Kidney (tissue), 14 donors: ENCODE data around the gene ENTPD2. TPM values are rescaled to one million over a fixed set of nuclear protein-coding genes. Genes with fewer than 3 reads are reported as not detected.

ENCODE experiments used
- DNase-seq, 5 donors: peaks; one replicate each; pipeline ENCODE4 v3.0.0-alpha.2; 2013 to 2020
- FAIRE-seq: peaks from 2 replicates; lab custom pipeline; 2012; peaks lifted over from hg19 to GRCh38; lab: Jason Lieb, UNC
- H3K27ac ChIP-seq, 2 donors: one replicate each; pipeline ENCODE4 v1.7.0; 2013; ENCODE audit warnings: low read depth in 2 of 2, low read length in 2 of 2, inconsistent platforms in 1 of 2
- H3K27me3 ChIP-seq: one replicate; pipeline ENCODE4 v1.7.1; 2013; ENCODE audit warnings: low read length, inconsistent platforms; ENCODE audit not compliant: control insufficient read depth, insufficient read depth
- H3K36me3 ChIP-seq, 3 donors: one replicate each; pipeline versions ENCODE4 v1.7.0 to v1.7.1; 2013; ENCODE audit warnings: low read length in 3 of 3, control low read depth in 1 of 3, inconsistent platforms in 1 of 3; ENCODE audit not compliant: insufficient read depth in 3 of 3, control insufficient read depth in 2 of 3
- H3K4me1 ChIP-seq, 3 donors: one replicate each; pipeline versions ENCODE4 v1.7.0 to v1.7.1; 2013; ENCODE audit warnings: low read length in 3 of 3, inconsistent platforms in 1 of 3, low read depth in 1 of 3; ENCODE audit not compliant: control insufficient read depth in 2 of 3, insufficient read depth in 2 of 3
- H3K4me3 ChIP-seq, 3 donors: one replicate each; pipeline versions ENCODE4 v1.7.0 to v1.8.1; 2013; ENCODE audit warnings: low read length in 3 of 3, control low read depth in 1 of 3, inconsistent platforms in 1 of 3
- H3K9ac ChIP-seq, 3 donors: one replicate each; pipeline versions ENCODE4 v1.7.0 to v1.7.1; 2013; ENCODE audit warnings: low read length in 3 of 3, control low read depth in 1 of 3, inconsistent platforms in 1 of 3
- H3K9me3 ChIP-seq, 3 donors: one replicate each; pipeline versions ENCODE4 v1.7.0 to v1.7.1; 2013; ENCODE audit warnings: low read length in 3 of 3, control low read depth in 1 of 3, inconsistent platforms in 1 of 3; ENCODE audit not compliant: control insufficient read depth in 2 of 3, insufficient read depth in 1 of 3
- intact Hi-C: fragments of 100-400 bp; cut with DNase I; formaldehyde crosslinking; loops from one replicate; pipeline ENCODE4 v1.11.1; 2022
- polyA plus RNA-seq: library from polyadenylated mRNA; stranded (reverse); fragments of 350-450 nt; fragmentation: Illumina TruSeq; extraction: RNeasy Lipid Tissue Mini Kit (QIAGEN cat#74804); gene quantifications from one replicate; pipeline ENCODE4 v1.2.3, GENCODE V29; 2014; ENCODE audit warnings: low read depth, low replicate concordance; ENCODE audit not compliant: insufficient read depth
- total RNA-seq: library from RNA; stranded (reverse); fragmentation: NEBNext Ultra II Directional; extraction: Animal tissue kit (Norgen Biotek cat#: 25700); gene quantifications from one replicate; pipeline ENCODE4 v1.2.1, GENCODE V29; 2021
- TF ChIP-seq, protein P1 (sequence below): IDR thresholded peaks from 3 replicates; pipeline ENCODE4 v1.5.1; 2012; ENCODE audit warnings: mild to moderate bottlenecking, moderate library complexity, borderline replicate concordance; ENCODE audit not compliant: insufficient read depth; ENCODE audit errors: extremely low read depth
- donor health status: control.
- donor health status: control.
- donor health status: control.
- donor health status: control.
- donor health status: control.
- donor health status: DM: yes; HTN: yes; CAD: no.
- donor health status: Normal renal cell carcinoma (clear cell type).

The ENTPD2 gene
- total and polyA plus RNA-seq, 2 donors from 2014 or later = 5.5 to 9.3 TPM

DNA sequence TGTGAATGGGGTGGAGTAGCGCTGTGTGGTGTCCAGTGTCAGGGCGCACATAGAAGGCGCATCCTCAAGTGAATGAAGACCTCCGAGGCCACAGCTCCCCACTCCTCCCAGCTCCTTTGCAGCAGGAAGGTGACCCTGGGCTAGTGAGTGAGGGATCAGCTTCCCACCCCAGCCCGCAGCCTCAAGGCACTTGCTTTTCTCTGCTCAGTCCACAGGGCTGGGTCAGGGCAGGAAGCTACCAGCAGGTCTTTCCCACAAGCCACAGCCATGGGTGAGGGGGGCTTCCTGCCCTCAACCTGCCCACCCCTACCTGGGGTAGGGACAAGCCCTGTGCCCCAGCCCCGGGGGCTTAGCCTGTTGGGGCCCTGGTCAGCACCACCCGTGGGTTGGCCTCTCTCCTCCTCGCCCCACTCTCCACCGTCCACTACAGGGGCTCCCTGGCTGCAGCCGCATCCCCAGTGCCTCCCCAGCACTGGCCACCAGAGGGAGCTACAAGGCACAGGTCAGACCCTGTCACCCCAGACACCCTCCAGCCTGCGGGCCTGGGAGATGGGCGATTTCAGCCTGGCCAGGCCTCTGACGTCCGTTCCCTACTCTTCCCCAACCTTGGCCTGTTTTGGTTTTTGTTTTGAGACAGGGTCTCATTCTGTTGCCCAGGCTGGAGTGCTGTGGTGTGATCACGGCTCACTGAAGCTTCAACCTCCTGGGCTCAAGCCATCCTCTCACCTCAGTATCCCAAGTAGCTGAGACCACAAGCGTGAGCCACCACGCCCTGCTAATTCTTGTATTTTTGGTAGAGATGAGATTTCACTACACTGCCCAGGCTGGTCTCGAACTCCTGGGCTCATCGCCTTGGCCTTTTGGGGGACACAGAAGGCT, 24.6 kb downstream of the ENTPD2 start:
- Histone ChIP-seq H3K4me3 (peak overlapping the region in 1 of 3 donors; percentile 57), H3K9me3 (no peaks in the 10 kb centered on the region), H3K27me3 (no peaks in the 10 kb centered on the region), H3K36me3 (no peaks in the 10 kb centered on the region), H3K9ac (no peak overlapping the region), H3K4me1 (peaks cover 0 to 39% (median 20%) of the 10 kb centered on the region in 3 donors), H3K27ac (no peak overlapping the region)
- TF ChIP-seq, protein P1, sequence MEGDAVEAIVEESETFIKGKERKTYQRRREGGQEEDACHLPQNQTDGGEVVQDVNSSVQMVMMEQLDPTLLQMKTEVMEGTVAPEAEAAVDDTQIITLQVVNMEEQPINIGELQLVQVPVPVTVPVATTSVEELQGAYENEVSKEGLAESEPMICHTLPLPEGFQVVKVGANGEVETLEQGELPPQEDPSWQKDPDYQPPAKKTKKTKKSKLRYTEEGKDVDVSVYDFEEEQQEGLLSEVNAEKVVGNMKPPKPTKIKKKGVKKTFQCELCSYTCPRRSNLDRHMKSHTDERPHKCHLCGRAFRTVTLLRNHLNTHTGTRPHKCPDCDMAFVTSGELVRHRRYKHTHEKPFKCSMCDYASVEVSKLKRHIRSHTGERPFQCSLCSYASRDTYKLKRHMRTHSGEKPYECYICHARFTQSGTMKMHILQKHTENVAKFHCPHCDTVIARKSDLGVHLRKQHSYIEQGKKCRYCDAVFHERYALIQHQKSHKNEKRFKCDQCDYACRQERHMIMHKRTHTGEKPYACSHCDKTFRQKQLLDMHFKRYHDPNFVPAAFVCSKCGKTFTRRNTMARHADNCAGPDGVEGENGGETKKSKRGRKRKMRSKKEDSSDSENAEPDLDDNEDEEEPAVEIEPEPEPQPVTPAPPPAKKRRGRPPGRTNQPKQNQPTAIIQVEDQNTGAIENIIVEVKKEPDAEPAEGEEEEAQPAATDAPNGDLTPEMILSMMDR = peak; percentile 76
- DNase-seq = peak; percentile 58 to 91 (median 70)
- FAIRE-seq = no peak
- intact Hi-C loops = loop anchor here (10.0 kb wide), 1 partner anchor 74 kb away; the partner anchor contains the start of gene LCN12

DNA sequence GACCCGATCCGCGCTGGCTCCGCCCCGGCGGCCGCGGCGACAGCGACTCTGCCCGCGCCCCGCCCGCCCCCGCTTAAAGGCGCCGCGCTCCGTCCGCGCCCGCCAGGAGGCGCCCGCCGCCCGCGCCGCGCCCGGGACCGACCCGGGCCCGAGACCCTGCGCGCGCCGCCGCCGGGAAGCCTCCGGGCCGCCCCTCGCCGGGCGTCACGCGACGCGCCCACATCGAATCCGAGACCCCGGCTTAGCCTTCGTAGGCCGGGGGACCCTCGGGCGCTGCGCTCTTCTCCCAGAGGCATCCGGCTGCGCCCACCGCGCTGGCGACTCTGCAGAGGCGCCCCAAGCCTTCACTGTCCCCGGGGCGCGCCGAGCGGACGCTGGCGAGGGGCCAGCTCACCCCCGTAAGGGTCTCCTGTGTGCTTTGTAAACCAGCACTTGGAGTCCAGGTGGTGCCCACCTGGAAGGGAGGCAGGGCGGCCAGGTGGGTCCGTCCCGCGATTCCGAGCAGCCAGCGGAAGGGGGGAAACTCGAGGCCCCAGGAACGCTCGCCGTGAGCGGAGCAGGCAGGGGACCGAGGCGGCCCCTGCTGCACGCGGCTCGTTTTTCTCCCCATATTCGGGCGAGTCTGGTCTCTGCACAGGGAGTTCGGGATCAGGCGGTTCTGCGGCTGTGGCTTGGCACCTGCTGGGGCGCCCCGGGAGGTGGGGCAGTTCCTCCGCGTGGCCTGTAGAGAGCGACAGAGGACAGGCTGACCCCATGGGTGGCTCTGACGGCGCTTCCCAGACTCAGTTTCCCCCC, 25.4 kb downstream of the ENTPD2 start:
- H3K4me1 ChIP-seq = peaks cover 0 to 39% (median 20%) of the 10 kb centered on the region in 3 donors
- peak overlapping the region in 1 of 2 donors; percentile 11 for H3K27ac ChIP-seq
- no peaks in the 10 kb centered on the region for H3K9me3 ChIP-seq
- H3K4me3 ChIP-seq = peak overlapping the region in 2 of 3 donors; percentile 38 to 57
- FAIRE-seq = no peak
- H3K9ac ChIP-seq = peak overlapping the region in 2 of 3 donors; percentile 61 to 69
- peak in 4 of 5 donors; percentile 61 to 84 (median 74) for DNase-seq
- H3K36me3 ChIP-seq = no peaks in the 10 kb centered on the region
- intact Hi-C loops = loop anchor here (10.0 kb wide), 1 partner anchor 74 kb away; the partner anchor contains the start of gene LCN12
- no peaks in the 10 kb centered on the region for H3K27me3 ChIP-seq
- TF ChIP-seq, protein P1 = peak; percentile 55

DNA sequence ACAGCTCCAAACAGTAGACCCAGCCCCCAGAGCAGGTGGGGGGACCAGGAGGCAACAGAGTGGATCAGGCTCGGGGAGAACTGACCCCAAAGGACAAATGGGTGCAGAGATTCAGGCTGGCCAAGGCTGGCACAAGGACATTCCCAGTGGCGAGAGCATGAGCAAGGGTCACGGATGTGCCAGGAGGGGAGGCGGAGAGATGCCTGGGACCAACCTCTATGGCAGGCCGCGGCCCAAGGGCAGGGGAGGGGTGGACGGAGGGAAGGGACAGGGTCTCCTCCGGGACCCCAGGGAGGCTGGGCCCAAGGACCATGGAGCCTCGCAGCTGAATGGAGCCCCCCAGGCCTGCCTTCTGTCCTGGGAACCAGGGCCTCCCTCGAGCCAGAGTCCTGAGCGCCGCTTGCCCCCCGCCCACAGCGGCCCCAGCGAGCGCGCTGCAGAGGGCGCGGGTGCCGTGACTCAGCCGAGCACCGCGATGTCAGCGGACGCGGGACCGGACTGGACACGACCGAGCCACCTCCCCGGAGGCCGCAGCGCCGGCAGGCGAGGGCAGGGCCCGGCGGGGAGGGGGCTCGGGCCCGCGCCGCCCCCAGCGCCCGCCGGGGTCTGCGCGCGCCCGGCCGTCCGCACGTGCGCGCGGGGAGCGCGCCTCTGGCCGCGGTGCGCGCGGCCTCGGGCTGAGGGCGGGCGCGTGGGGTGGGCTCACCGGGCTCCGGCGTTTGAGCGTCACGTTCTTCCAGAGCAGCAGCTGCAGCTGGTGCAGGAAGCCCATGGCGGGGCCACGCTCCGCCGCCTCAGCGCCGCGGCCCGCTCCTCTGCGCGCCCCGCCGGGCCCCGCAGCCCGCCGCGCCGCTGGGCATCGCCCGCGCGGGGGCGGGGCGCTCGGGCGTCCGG, 26.2 kb downstream of the ENTPD2 start, which contains the start of gene ABCA2:
ABCA2 (minus strand) TSS at position 869 of the 894 bp plus-strand sequence; CDS start at position 772, 97 bp downstream.
- H3K9ac ChIP-seq = peak within 1 kb of the TSS in 2 of 3 donors; percentile 69
- TF ChIP-seq, protein P1 = no peak
- H3K27ac ChIP-seq = peak within 1 kb of the TSS; percentile 11 to 54
- H3K9me3 ChIP-seq = no peaks in the 10 kb centered on the region
- intact Hi-C loops = loop anchor here (10.0 kb wide), 1 partner anchor 73 kb away; the partner anchor contains the start of gene LCN12
- peaks cover 0 to 39% (median 20%) of the 10 kb centered on the region in 3 donors for H3K4me1 ChIP-seq
- no peaks in the 10 kb centered on the region for H3K36me3 ChIP-seq
- FAIRE-seq (no peak), DNase-seq (peak in 3 of 5 donors; percentile 38 to 76 (median 39))
- peak within 1 kb of the TSS in 2 of 3 donors; percentile 38 to 62 for H3K4me3 ChIP-seq
- no peaks in the 10 kb centered on the region for H3K27me3 ChIP-seq
